Measurements from ENCODE around the gene CDK12.

The CDK12 gene

DNA sequence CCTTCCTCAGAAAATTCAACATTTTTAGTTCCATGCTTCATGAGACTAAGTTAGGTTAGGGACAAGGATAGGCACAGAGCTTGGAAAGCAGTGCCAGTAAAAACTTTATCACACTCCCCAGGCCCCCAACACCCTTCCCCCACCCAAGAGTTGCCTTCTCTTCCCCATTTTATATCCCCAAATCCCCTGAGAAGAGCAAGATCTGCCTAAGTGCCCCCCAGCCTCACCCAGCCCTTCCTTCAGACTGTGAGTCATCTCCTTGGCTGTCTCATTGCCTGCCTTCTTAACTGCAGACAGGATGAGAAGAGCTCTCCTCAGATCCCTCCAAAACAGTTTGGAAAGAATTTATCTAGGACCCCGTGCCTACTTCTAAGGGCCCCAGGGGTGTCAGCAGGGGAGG, 90.6 kb downstream of the CDK12 start:
- no peak for DNase-seq

DNA sequence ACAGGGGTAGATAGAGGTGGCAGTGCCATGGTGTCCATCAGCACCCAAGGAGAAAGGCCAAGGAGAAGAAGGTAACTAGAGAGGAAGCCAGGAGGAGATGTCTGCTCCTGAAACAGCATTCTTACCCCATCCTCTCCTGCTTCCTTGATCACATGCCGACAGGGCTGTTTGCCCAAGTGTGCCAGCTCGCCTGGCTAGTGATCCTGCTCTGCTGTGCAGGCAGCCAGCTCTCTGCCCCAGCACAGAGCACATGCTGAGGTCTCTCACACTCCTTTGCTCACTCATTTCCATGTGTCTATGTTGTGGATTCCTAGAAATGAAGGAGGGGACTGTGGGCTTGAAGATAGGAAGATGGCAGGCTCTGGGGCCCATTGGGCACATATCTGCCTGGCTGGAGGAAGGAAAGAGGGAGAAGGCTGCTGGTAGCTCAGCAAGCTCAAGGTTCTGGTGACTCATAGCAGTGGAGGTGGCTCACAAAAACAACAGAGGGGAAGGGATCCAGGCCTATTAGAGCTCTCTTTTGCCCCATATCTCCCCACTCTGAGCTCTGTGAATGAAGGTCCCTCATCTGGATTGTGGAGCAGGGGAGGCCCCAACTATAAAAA, 92.2 kb downstream of the CDK12 start:
- DNase-seq: no peak

DNA sequence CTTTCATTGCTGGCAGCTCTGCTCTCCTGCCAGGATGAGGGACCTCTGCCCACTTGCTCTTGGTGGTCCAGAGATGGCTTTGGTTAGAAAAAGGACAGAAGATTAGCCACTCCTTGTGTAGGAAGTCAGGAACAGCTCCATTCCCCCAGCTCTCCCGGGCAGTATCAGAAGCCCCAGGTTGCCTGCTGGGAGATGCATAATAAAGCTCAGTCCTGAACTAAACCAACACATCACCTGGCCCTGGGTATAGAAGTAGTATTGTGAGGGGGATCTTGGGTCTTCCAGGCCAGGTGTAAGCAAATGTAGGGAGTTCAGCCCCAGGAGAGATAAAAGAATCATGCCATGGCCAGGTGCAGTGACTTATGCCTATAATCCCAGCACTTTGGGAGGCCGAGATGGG, 94.1 kb downstream of the CDK12 start:
- DNase-seq: no peak

DNA sequence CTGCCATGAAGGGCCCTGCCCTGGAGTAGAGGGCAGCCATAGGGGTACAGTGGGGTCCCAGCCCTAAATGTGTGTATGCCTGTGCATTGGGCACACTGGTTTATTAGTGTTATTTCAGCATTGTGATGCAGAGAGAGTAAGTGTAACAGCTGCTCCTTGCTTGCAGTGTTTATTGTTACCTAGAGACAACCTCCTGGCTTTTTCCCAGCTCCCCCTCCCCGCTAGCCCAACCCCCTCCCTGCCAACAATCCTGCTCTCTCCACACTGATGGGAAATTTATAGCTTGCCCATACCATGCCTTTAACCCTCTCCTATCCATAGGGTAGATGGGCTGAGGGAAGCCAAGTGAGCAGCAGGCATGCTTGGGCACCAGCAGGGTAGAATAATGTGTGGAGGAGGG, 95.1 kb downstream of the CDK12 start:
- peak; percentile 84 for DNase-seq

GRCh38 chr17:39562395-39562794, 101.1 kb downstream of the CDK12 start:
- DNase-seq: no peak

DNA sequence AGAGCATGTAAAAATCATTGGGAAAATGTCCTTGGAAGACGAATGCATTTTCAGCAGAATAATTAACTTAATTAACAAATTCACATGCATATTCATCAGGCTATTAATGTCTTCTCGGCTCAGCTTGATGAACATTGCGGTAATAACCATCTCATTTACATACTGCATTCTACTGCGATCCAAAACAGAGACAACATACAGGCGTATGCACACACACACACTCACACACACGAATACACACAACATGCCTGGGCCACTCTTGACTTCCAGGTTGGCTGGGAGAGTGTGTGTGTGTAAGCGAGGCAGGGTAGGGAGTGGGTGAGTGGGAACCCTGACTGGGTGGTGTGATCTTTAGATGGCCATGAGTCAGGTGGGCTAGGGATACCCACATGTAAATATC, 101.7 kb downstream of the CDK12 start:
- DNase-seq: peak; percentile 84

DNA sequence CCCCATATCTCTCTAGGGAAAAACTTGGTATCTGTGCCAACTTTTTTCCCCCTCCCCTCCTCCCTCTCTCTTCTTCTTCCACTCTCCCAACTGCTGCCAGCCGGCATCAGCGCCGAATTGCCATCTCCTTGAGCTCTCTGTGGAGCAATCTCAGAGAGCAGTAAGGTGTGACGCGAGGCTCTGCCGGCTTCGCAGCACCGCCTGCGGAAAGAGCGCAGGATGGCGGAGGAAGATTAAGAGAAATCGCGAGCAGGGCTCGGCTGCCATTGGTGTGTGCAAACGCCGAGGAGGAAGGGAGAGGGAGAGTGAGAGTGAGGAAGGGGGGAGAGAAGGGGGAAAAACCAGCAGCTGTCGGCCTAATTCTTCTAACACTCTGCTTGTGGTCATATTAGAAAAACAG, 102.2 kb downstream of the CDK12 start:
- peak; percentile 94 for DNase-seq

GRCh38 chr17:39564211-39564848, 103.0 kb downstream of the CDK12 start:
- peak; percentile 73 for DNase-seq

GRCh38 chr17:39566094-39566850, 105.0 kb downstream of the CDK12 start:
- peak; percentile 56 for DNase-seq

- DNase-seq: no peak
Measured at GRCh38 chr17:39568702-39569101, 107.4 kb downstream of the CDK12 start.

- no peak for DNase-seq
Measured at GRCh38 chr17:39569126-39569525, 107.8 kb downstream of the CDK12 start.

DNA sequence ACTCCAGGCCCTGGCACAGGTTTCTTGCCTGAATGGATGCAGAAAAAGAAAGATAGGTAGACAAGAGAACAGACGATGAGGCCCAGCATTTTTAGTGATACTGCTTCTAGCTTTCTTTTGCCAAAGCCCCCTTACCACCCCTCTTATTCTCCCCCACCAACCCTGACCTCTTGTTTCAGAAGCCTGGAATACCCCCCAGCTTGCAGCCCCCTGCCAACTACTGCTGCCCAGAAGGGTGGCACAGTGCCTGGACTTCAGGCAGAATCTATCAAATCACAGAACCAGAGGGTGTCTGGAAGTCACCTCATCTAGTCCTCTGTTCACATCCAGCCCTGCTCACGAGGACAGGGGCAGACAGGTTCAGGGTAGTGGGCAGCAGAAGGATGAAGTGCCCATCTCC, 110.8 kb downstream of the CDK12 start:
- no peak for DNase-seq

- DNase-seq: peak; percentile 61
Measured at GRCh38 chr17:39573447-39574298, 112.4 kb downstream of the CDK12 start.

- DNase-seq: peak; percentile 55
Measured at GRCh38 chr17:39576187-39576586, 114.9 kb downstream of the CDK12 start.

DNA sequence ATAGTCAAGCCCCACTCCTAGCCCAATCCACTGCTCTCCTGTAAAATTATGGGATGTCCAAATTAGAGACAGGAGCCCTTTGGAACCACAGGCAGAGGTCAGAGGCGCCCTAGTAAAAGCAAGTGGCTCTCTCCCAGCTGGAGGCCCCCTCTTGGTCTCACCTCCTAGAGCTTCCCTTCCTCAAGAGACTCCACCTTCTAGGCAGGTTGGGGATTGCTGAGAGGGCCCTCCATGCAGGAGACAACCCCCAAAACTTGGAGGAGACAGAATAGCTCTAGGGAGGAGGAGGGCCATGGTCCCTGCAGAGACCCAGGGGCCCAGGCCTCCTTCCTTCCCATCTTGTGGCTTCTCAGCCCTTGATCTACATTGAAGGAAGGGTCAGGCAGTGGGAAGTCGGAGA, 117.0 kb downstream of the CDK12 start:
- no peak for DNase-seq

GRCh38 chr17:39579318-39580081, 118.2 kb downstream of the CDK12 start:
- no peak for DNase-seq

DNA sequence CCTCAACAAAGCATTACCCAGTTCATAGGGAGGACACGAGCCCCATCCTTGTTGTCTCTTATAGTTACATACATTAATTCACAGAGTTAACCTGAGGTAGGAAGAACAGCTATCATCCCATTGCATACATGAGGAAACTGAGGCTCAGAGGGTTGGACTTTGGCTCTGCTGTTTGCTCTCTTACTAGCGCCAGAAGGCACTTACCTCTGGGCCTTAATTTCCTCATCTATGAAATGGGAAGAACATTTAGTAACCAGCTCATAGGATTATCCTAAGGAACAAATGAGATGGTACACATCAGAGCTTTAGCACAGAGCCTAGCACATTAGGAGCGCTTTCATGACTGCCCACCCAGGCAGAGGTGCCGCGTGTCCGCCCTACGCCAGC, 118.8 kb downstream of the CDK12 start:
- DNase-seq: no peak

GRCh38 chr17:39581071-39581758, 119.9 kb downstream of the CDK12 start:
- DNase-seq: no peak

DNA sequence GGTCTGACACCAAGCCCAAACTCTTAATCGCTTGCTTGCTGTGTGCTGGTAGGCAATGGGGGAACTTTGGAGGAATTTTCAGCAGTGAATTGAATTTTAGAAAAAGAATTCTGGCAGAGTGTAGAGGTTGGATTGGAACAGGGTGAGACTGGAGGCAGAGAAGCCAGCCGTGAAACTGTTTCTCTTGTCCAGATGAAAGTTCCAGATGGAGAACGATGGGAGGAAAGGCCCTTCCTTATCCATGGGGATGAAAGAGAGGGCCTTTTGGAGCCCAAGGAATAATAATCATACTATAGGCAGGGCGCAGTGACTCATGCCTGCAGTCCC, 120.4 kb downstream of the CDK12 start:
- no peak for DNase-seq

- DNase-seq: no peak
Measured at GRCh38 chr17:39582658-39583057, 121.4 kb downstream of the CDK12 start.
